Superior temporal gyrus (tissue), 1 donor: Measurements from ENCODE around the gene GNAZ.

Experiments
- DNase-seq: peaks from one replicate; pipeline ENCODE4 v3.0.0-alpha.2; 2016; ENCODE audit errors: extremely low spot score

The GNAZ gene

GRCh38 chr22:23119494-23120414 lies 49.4 kb downstream of the GNAZ start:
- no peak for DNase-seq

- DNase-seq = no peak
Observed at GRCh38 chr22:23120415-23120899, 50.1 kb downstream of the GNAZ start.

GRCh38 chr22:23121000-23121421 lies 50.7 kb downstream of the GNAZ start:
- no peak for DNase-seq

GRCh38 chr22:23121424-23121823 lies 51.1 kb downstream of the GNAZ start:
- DNase-seq = peak; percentile 65

GRCh38 chr22:23122216-23122957 lies 52.1 kb downstream of the GNAZ start:
- DNase-seq = peak; percentile 62

- DNase-seq = no peak
Observed at GRCh38 chr22:23122992-23123803, 52.9 kb downstream of the GNAZ start.

GRCh38 chr22:23123804-23124254 lies 53.5 kb downstream of the GNAZ start:
- no peak for DNase-seq

GRCh38 chr22:23124611-23125511 lies 54.5 kb downstream of the GNAZ start:
- DNase-seq = no peak

GRCh38 chr22:23125512-23126103 lies 55.3 kb downstream of the GNAZ start:
- peak; percentile 13 for DNase-seq

GRCh38 chr22:23126165-23127054 lies 56.1 kb downstream of the GNAZ start:
- DNase-seq = no peak

GRCh38 chr22:23127055-23127756 lies 56.9 kb downstream of the GNAZ start:
- DNase-seq = no peak

- no peak for DNase-seq
Observed at GRCh38 chr22:23127788-23128187, 57.5 kb downstream of the GNAZ start.

GRCh38 chr22:23128269-23129108 lies 58.2 kb downstream of the GNAZ start:
- DNase-seq = peak; percentile 94

GRCh38 chr22:23129149-23129548 lies 58.8 kb downstream of the GNAZ start:
- no peak for DNase-seq

GRCh38 chr22:23130697-23131096 lies 60.4 kb downstream of the GNAZ start:
- no peak for DNase-seq

- no peak for DNase-seq
Observed at GRCh38 chr22:23131931-23132330, 61.6 kb downstream of the GNAZ start.

- DNase-seq = no peak
Observed at GRCh38 chr22:23132376-23133091, 62.2 kb downstream of the GNAZ start.
